8988T (cell line): ENCODE results near the gene GOLGA6C.
"Not testable (repeated sequence)": the region's sequence is repeated elsewhere in the genome, so short reads cannot be mapped to it uniquely, and the experiment has no call there.

Source experiments
- DNase-seq: peaks from one replicate; pipeline ENCODE4 v3.0.0; 2011

The GOLGA6C gene

GRCh38 chr15:75319231-75319897, 61.2 kb downstream of the GOLGA6C start:
- not testable (repeated sequence) for DNase-seq
